HFFc6 (cell line): ENCODE measurements around the gene CDC25B. TPM values are rescaled to one million over a fixed set of nuclear protein-coding genes. Genes with fewer than 3 reads are reported as not detected.
A peak's percentile ranks its signal among the peaks of the same experiment; 100 is the strongest.
"Not testable (repeated sequence)": the region's sequence is repeated elsewhere in the genome, so short reads cannot be mapped to it uniquely, and the experiment has no call there.

ENCODE experiments used
- DNase-seq: peaks from one replicate; pipeline ENCODE4 v3.0.0-alpha.2; 2018
- H3K27ac Mint-ChIP-seq: 2 replicates; pipeline ENCODE4 v1.8.0; 2020; ENCODE audit warnings: mild to moderate bottlenecking, mixed read lengths
- H3K27me3 Mint-ChIP-seq: 2 replicates; pipeline ENCODE4 v1.8.0; 2021; ENCODE audit warnings: mild to moderate bottlenecking, moderate library complexity, mixed read lengths; ENCODE audit not compliant: insufficient read depth
- H3K36me3 Mint-ChIP-seq: 2 replicates; pipeline ENCODE4 v1.8.0; 2021; ENCODE audit warnings: low read depth, mixed read lengths
- H3K4me1 Mint-ChIP-seq: 2 replicates; pipeline ENCODE4 v1.8.0; 2020; ENCODE audit warnings: low read depth, mixed read lengths
- H3K4me3 Mint-ChIP-seq: 2 replicates; pipeline ENCODE4 v1.8.0; 2020; ENCODE audit warnings: mild to moderate bottlenecking, moderate library complexity, mixed read lengths
- H3K9me3 Mint-ChIP-seq: 2 replicates; pipeline ENCODE4 v1.8.0; 2020; ENCODE audit warnings: mild to moderate bottlenecking, mixed read lengths
- CTCF ChIP-seq: fragments of 200-600 bp; sonication (generic); IDR thresholded peaks from 2 replicates; pipeline ENCODE4 v1.5.0; 2021; ENCODE audit warnings: antibody characterized with exemption, mild to moderate bottlenecking
- total RNA-seq, 6 experiments: library from RNA; stranded (reverse); fragmentation: NEBNext Ultra II Directional; extraction: Animal tissue kit (Norgen Biotek cat#: 25700); gene quantifications; 2 replicates in 1 of 6; 3 replicates in 5 of 6; pipeline ENCODE4 v1.2.3, GENCODE V29; 2021

CDC25B gene
- total RNA-seq, 6 experiments from 2014 or later, result 44.9 to 92.6 (median 84.5) TPM

- H3K27ac Mint-ChIP-seq, result no peak overlapping the region
- peaks cover 2% of the 10 kb centered on the region for H3K27me3 Mint-ChIP-seq
- TF ChIP-seq CTCF, result no peak
- H3K36me3 Mint-ChIP-seq, result peaks cover 11% of the 10 kb centered on the region
- peaks cover 37% of the 10 kb centered on the region for H3K4me1 Mint-ChIP-seq
- H3K4me3 Mint-ChIP-seq, result peak overlapping the region; percentile 71
- no peak for DNase-seq
- no peaks in the 10 kb centered on the region for H3K9me3 Mint-ChIP-seq
These were observed 8.6 kb upstream of the CDC25B start for GRCh38 chr20:3787324-3788014.

GRCh38 chr20:3788685-3789155, 7.4 kb upstream of the CDC25B start:
- H3K4me3 Mint-ChIP-seq, result peak overlapping the region; percentile 28; the same call in 1 of the 2 replicates
- no peak for DNase-seq
- no peak for TF ChIP-seq CTCF
- H3K27ac Mint-ChIP-seq, result no peak overlapping the region; the same call in 1 of the 2 replicates
- peaks cover 31% of the 10 kb centered on the region for H3K4me1 Mint-ChIP-seq
- H3K9me3 Mint-ChIP-seq, result no peaks in the 10 kb centered on the region
- H3K36me3 Mint-ChIP-seq, result peaks cover 11% of the 10 kb centered on the region
- H3K27me3 Mint-ChIP-seq, result peaks cover 2% of the 10 kb centered on the region

- H3K4me3 Mint-ChIP-seq, H3K27me3 Mint-ChIP-seq, H3K9me3 Mint-ChIP-seq, H3K27ac Mint-ChIP-seq, DNase-seq: not testable (repeated sequence)
- peaks cover 30% of the 10 kb centered on the region for H3K4me1 Mint-ChIP-seq
- H3K36me3 Mint-ChIP-seq, result peaks cover 11% of the 10 kb centered on the region
These were observed 6.9 kb upstream of the CDC25B start for GRCh38 chr20:3789201-3789600.

- H3K36me3 Mint-ChIP-seq, result peaks cover 18% of the 10 kb centered on the region
- peaks cover 33% of the 10 kb centered on the region for H3K4me1 Mint-ChIP-seq
- H3K4me3 Mint-ChIP-seq, H3K27me3 Mint-ChIP-seq, DNase-seq, H3K27ac Mint-ChIP-seq, H3K9me3 Mint-ChIP-seq: not testable (repeated sequence)
These were observed 1.9 kb upstream of the CDC25B start for GRCh38 chr20:3794168-3794567.

GRCh38 chr20:3794701-3795420, 1.2 kb upstream of the CDC25B start:
- no peak for DNase-seq
- H3K27ac Mint-ChIP-seq, result peak overlapping the region; percentile 97
- peak overlapping the region; percentile 93 for H3K4me3 Mint-ChIP-seq
- peaks cover 4% of the 10 kb centered on the region for H3K27me3 Mint-ChIP-seq
- no peak for TF ChIP-seq CTCF
- H3K4me1 Mint-ChIP-seq, result peaks cover 37% of the 10 kb centered on the region
- peaks cover 21% of the 10 kb centered on the region for H3K36me3 Mint-ChIP-seq
- H3K9me3 Mint-ChIP-seq, result no peaks in the 10 kb centered on the region

- Mint-ChIP-seq H3K4me1 (peaks cover 42% of the 10 kb centered on the region), H3K36me3 (peaks cover 21% of the 10 kb centered on the region), H3K9me3 (no peaks in the 10 kb centered on the region), H3K27ac (peak overlapping the region; percentile 83), H3K4me3 (peak overlapping the region; percentile 93), H3K27me3 (peaks cover 4% of the 10 kb centered on the region)
- no peak for TF ChIP-seq CTCF
- no peak for DNase-seq
These were observed 541 bp downstream of the CDC25B start for GRCh38 chr20:3796477-3797225.
